GM21423 (cell line): ENCODE data around the gene PSMB9.
"Not testable (repeated sequence)": the region's sequence is repeated elsewhere in the genome, so short reads cannot be mapped to it uniquely, and the experiment has no call there.

Source experiments
- ATAC-seq: cut with Tn5 transposase; IDR thresholded peaks from one replicate; pipeline ENCODE4 v1.9.1; 2021; ENCODE audit warnings: mild to moderate bottlenecking, moderate library complexity; ENCODE audit not compliant: unreplicated experiment

Gene PSMB9

DNA sequence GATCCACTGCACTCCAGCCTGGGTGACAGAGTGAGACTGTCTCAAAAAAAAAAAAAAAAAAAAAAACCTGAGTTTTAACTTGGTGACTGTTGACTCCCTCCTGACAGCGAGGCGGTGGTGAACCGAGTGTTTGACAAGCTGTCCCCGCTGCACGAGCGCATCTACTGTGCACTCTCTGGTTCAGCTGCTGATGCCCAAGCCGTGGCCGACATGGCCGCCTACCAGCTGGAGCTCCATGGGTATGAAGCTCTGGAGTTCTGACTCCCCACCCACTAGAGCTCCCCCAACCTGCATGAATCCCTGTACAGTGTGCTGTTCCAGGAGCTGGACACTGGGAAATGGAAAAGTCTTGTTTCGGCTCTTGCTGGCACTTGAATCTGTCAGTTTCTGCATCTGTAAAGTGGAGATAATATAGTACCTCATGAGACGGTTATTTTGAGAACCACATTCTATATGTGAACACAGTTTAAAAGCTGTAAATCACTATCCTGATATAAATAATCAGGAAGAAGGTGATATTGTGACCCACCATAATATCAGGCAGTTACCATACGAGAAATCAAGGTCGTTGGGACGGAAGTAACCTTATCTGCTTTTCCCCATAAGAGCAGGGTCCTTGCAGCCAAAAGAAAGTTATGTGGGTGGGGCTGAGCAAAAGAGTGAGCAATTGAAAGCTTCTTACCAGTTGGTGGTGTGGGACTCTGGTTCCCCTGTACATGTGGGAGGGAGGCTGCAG lies 3.3 kb downstream of the PSMB9 start:
- ATAC-seq: no peak

DNA sequence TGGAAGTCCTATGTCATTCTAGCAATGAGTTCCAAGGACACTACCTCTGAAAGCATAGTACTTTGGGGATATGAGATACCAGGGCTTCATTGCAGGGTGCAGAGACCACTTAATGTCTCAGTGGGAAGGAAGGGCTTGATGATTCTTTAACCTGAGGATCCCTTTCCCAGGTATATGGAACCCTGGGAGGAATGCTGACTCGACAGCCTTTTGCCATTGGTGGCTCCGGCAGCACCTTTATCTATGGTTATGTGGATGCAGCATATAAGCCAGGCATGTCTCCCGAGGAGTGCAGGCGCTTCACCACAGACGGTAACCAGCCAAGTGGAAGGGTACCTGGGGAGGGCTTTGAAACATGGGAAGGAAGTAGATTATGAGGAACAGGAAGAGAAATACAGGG lies 4.2 kb downstream of the PSMB9 start:
- no peak for ATAC-seq

DNA sequence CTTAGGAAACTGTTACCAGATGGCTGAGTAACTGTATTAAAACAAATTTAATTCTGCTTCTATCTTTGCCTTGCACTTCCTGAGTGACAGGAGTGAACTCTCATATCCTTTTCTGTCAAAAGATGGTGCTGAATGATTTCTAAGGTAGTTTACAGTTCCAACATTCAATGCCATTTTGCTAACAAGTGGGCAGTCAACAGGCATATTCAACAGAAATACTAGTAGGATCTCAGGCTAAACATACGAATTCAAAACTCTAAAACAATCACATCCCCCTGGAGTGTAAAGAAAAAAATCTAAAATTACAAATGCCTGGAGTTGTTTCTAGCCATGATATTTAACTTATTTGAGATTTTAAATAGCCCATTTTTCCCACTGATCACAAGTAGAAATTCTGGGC lies 6.7 kb downstream of the PSMB9 start:
- ATAC-seq: no peak

DNA sequence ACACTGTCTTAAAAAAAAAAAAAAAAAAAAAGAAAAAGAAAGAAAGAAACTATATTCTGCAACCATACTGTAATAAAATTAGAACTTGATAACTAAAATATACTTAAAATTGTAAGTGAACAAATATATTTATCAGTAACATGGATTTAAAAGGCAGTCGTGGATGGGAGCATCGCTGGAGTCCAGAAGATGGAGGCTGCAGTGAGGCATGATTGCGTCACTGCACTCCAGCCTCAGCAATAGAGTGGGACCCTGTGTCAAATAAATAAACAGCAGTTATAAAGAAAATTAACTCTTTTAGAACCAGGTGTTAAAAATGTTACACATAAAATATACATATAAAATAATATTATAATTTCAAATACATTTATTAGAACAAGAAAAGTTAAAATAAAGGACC lies 8.7 kb downstream of the PSMB9 start:
- ATAC-seq: no peak

DNA sequence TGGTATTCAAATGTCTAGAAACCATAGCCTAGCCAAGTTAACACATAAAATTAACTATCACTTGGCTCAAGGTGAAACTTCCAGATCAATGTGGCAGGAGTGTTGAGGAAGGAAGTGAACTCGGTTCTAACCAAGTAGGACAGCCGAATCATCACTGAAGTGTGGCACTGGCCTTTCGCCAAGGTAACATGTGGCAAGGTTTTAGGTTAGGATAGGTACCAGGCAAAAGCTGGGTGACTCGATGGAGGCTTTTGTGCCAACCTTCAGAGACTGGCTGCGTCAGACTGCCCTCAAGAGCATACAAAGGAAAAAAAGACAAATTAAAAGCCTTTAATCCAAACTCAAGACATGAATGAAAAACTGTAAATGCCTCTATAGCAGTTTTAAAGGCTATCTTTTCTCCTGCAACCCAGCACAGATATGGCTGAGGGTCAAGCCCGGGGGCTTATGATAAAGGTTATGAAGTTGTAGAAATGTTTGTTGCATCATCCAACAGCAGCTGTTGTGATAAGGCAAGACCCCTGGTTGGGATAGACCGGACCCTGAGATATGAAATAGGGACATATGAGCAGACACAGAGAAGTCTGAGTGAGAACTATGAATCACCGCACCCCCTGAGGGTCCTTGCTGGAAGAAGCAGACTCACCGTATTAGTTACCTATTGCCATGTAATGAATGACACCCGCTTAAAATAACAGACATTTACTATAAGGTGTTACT lies 11.9 kb downstream of the PSMB9 start:
- ATAC-seq: no peak

DNA sequence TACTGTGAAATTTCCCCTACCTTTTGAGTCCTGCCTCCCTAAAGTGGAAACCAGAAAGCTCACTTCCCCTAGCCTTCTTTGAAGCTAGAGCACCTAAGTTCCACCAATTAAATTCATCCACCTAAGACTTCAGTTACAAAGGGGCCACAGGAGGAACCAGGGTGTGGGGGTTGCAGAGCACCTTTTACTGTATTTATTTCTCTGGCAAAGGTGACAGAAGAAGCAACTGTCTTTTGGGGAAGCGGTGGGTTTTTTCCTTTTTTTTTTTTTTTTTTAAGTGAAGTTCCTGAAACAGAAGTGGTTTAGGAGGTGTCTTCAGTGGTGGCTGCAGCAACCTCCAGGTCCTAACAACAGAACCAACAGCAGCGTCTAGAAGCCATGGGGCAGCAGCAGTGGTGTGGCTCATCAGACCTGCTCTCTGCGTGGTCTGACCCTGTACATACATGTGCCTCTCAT lies 13.1 kb downstream of the PSMB9 start:
- ATAC-seq: no peak

DNA sequence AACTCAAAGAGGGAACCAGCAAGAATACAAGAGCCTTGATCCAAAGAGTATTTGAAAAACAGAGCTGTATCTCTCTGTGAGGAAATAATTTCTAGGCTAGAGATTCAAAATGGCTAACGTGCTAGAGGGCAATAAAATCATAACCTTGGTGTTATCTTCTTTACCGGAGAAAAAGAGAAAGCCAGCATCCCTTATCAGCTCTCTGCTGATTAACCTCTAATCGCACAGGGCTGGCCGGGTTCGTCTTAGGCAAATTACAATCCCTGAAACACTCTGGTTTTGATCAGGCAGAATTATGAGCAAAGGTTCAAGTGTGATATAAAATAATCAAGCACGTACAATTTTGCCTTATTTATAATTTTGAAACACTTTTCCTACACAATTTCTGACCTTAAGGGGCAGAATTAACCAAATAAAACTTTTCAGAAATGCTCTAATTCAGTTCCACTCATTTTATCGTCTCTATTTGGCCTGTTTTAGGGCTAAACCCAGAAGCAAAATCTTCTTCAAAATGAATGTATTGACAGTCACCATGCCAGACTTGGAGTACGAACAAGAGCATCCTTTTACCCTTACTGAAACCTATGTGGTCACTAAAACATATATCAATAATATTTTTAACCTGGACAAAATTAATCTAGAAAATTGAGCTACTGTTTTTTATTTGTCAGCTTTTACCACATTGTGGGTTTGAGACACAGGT lies 13.7 kb downstream of the PSMB9 start:
- ATAC-seq: no peak

DNA sequence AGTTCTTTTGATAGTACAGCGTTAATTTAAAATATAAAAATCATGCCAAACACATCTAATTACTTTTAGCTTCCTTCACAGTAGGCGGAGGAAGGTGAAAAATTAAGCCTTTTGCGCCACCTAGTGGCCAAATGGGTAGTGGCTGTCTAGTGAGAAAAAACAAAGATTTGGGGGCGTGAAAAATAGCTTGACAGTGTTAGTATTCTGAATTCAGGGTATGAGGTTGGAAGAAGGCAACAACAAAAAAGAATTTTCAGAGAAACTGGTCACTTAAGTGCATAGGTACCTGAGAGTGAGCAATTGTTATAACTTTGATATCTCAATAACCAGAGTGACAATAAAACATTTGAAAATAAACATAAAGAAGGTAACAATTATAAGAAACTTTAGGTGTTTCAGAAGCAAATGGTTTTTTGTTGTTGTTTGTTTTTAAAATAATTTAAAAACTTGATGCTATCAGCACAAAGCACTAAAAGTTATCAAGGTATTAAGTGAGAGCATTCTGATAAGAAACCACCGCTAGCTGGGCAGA lies 14.3 kb downstream of the PSMB9 start:
- ATAC-seq: no peak

DNA sequence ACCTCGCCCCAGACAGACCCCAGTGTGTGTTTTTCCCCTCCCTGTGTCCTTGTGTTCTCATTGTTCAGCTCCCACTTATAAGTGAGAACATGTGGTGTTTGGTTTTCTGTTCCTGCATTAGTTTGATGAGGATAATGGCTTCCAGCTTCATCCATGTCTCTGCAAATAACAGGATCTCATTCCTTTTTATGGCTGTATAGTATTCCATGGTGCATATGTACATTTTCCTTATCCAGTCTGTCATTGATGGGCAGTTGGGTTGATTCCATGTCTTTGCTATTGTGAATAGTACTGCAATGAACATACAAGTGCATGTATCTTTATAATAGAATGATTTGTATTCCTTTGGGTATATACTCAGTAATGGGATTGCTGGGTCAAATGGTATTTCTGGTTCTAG lies 20.0 kb downstream of the PSMB9 start:
- ATAC-seq: not testable (repeated sequence)

DNA sequence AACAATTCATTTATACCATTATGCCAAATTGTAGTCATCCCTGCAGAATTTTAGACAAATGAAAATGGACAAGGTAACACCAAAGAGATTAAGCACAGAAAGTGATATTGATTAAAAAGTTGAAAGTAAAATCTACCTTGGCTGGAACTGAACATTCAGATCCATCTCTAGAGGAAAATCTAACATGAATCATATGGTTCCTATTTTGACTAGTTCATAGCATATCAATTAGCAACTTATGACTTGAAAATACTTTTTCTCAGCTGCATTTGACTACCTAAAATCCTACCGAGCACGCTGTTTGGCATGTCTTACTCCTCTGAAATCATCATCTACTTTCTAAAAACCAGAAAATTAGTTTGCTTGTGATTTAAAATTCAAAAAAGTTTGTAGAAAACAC lies 22.6 kb downstream of the PSMB9 start:
- no peak for ATAC-seq

DNA sequence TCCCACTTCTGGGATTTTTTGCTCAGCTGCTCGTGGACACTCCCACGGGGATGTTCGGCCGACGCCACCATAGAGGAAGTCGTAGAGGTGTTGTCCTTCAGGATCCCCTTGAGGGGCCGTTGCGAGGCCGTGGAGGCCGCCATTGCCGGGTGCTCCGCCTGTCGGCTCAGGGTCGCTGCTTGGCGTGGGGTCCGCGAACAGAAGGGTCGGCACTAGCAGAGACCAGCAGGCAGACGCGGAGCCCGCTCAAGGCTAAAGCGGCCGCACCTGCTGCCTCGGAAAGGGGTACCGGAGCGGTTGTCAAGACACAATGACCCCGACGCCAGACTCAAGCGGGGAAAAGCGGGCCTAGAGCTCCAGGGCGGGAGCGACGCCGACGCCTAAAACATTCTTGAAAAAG lies 25.7 kb downstream of the PSMB9 start:
- no peak for ATAC-seq

DNA sequence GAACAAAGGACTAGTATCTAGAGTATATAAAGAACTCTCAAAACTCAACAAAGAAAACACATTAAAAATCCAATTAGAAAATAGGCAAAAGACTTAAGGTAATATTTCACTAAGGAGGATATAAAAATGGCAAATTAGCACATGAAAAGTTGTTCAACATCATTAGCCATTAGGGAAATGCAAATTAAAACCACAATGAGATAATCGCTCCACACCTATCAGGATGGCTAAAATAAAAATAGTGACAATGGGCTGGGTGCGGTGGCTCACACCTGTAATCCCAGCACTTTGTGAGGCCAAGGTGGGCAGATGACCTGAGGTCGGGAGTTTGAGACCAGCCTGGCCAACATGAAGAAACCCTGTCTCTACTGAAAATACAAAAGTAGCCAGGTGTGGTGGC lies 27.0 kb downstream of the PSMB9 start:
- not testable (repeated sequence) for ATAC-seq

DNA sequence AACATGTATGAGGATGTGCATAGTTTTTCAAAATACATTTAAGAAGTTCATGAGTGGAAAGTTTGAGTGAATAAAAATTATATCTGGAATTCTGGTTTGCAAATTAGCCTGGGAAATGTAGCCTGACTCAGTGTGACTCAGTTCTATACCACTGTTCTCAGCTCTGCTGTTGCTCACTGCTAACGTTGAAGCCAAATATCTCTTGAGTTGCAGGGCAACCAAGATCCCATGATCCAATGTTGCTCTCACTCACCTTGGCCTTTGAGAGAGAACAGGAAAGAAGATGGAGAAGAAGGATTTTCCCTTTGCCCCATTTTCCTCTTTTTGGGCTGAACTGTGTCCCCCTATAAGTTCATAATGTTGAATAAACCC lies 28.9 kb downstream of the PSMB9 start:
- ATAC-seq: no peak

DNA sequence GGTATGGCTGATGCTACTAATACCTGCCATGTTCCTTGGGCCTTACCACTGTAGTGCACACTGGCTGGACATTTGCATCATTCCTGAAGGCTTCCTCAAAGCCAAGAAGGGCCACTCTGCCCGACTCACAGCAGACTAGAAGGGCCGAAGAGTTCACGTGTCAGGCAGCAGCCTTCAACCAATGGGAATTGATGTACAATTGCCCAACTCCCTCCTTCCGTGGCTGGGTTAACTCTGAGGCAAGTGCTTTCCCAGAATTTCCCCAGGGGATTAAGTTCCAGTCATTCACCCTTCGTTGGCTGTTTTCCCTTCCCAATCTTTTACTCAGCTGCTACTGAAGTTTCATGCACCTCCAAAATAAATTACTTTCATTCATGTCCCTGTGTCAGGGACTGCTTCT lies 29.8 kb downstream of the PSMB9 start:
- ATAC-seq: no peak

DNA sequence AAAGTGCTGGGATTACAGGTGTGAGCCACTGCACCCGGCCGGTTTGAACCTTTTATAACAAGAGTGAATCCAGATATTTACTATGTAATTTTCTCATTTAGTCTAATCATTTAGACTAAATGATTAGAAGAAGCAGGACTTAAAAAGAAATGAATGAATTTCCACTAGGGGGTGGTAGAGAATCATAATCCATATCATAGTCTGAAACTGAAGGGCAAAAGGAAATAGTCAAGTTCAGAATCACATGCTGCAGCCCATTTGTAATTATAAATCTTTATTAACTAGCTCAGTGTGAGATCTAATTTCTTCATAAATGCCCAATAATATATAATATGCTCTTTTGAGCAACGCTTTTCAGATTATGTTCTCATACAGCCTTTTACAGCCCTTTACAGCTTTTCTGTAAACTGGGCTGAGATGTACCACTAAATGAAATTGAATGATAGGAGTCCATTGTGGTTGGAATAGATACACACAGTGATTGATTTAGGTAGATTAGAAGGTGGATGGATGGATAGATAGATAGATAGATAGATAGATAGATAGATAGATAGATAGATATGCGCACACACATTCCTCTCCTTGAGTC lies 31.8 kb downstream of the PSMB9 start:
- ATAC-seq: no peak

DNA sequence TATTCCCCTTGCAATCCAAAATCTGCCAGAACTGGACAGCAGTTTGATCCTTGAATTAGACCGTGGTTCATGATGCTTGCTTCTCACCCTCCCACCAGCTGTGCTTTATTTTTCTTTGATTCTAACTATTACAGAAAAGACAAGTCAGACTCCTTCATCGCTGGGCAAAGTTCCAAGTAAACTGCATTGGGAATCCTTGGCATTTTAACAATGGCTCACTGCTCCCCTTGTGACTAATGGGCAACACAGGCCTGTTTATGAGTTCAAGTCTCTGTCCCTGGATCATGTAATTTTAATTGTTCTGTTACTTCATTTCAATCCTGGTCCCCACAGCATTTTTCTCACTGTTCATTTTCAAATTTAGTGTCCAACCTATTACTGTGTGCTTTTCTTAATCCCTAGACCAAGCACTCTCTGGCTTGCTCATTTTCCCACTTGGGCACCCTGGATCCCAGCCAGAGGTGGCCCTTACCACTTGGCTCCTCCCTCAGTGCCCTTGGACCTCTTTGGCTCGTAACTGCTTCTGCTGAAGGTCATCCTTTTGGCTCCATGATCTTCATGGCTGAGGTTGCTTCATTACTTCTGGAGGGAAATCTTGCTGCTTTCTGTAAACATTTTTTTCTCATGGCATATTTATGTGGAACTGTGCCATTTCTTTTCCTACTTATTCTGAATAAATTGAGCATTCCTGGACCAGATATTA lies 32.8 kb downstream of the PSMB9 start:
- no peak for ATAC-seq

DNA sequence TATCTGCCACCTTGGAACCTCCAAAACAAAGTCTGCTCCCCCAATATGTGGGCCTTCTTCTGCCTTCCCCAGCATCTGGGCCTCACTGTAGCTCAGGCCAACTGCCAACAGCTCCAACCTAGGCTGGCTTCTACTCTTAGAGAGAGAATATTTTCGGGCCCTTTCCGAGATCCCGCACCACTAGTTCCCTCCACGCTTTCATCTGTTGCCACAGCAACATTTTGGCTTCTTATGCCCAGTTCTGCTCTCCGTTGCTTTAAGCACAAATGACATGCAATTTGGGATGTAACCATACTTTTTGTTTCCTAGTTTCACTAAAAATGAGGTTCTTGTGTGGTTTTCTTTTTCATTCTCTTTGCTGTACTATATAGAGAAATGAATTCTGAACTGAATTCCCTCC lies 33.6 kb downstream of the PSMB9 start:
- no peak for ATAC-seq

DNA sequence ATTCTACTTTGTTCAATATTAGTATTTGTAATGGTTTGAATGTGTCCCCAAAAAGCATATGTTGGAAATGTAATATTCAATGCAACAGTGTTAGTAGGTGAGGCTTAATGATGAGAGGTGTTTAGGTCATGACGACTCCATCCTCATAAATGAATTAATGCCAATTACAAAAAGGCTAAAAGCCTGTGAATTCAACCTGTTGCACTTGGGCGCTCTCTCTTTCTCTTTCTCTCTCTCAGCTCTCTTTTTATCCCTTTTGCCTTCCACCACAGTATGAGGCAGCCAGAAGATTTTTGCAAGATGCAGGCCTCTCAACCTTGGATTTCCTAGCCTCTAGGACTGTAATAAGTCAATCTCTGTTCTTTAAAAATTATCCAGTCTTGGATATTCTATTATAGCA lies 34.6 kb downstream of the PSMB9 start:
- ATAC-seq: no peak

DNA sequence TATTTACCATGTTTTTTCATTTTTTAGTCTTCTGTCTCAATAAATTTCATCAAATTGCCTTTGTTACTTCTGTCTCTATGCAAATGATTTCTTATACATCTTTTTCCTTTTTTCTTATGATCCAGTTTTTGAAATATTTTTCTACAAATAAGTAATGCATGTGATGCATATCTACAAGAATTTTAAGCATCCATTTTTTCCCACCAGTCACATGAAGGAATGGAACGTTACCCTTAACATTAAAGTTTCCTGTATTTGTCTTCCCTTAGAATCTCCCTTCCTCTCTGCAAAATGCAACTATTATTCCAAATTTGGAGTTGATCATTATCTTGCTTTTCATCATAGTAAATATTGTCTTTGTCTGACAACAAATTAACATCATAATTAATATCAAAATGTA lies 35.5 kb downstream of the PSMB9 start:
- ATAC-seq: no peak

DNA sequence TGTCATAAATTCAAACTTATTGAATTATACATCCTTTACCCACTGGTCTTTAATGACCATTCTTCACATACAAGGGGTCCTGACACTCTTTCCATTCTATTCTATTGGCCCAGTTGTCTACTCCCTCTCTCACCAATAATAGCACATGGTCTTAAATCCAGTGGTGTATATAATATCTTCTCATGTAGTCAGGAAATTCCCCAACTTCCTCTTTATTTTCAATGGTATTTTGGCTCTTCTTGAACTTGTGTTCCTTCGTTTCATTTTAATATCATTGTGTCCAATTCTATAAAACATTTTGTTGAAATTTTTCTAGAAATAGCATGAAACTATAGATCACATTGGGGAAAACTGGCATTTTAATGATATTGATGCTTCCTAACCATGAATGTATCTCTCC lies 36.8 kb downstream of the PSMB9 start:
- ATAC-seq: no peak
